HepG2 (cell line): ENCODE data around the gene TMEM62. TPM values are rescaled to one million over a fixed set of nuclear protein-coding genes. Genes with fewer than 3 reads are reported as not detected.

Experiments
- ARID2 ChIP-seq: sonication (generic); formaldehyde crosslinking; IDR thresholded peaks from 2 replicates; pipeline ENCODE4 v1.8.1; 2022; ENCODE audit warnings: mild to moderate bottlenecking, missing genetic modification reagents, borderline replicate concordance
- CHD4 ChIP-seq: fragments of 200-600 bp; sonication (generic); IDR thresholded peaks from 2 replicates; pipeline ENCODE4 v1.7.0; 2017; ENCODE audit warnings: mild to moderate bottlenecking, low read length, borderline replicate concordance
- GMEB1 ChIP-seq: sonication (generic); formaldehyde crosslinking; IDR thresholded peaks from 2 replicates; pipeline ENCODE4 v1.5.1; 2020; ENCODE audit warnings: missing genetic modification reagents, mild to moderate bottlenecking, borderline replicate concordance
- HNRNPL ChIP-seq: fragments of 200-400 bp; formaldehyde crosslinking; IDR thresholded peaks from 2 replicates; pipeline ENCODE4 v1.6.1; 2017; ENCODE audit warnings: mild to moderate bottlenecking, low read depth, low read length
- HOXA3 ChIP-seq: sonication (generic); formaldehyde crosslinking; IDR thresholded peaks from 2 replicates; pipeline ENCODE4 v1.5.0; 2020; ENCODE audit warnings: missing genetic modification reagents
- JARID2 ChIP-seq: sonication (generic); formaldehyde crosslinking; IDR thresholded peaks from 2 replicates; pipeline ENCODE4 v1.8.1; 2023; ENCODE audit warnings: missing genetic modification reagents, inconsistent platforms; ENCODE audit not compliant: insufficient replicate concordance
- KDM3A ChIP-seq: IDR thresholded peaks from 2 replicates; pipeline ENCODE4 v1.6.1; 2018; ENCODE audit warnings: low read depth, missing compliant biosample characterization
- MBD4 ChIP-seq: IDR thresholded peaks from 2 replicates; pipeline ENCODE4 v1.6.1; 2012; ENCODE audit warnings: low read length, inconsistent platforms, borderline replicate concordance
- MXD4 ChIP-seq: IDR thresholded peaks from 2 replicates; pipeline ENCODE4 v1.6.1; 2016; ENCODE audit warnings: mild to moderate bottlenecking, missing biosample characterization, missing genetic modification reagents
- NFE2L1 ChIP-seq: sonication (generic); formaldehyde crosslinking; IDR thresholded peaks from 2 replicates; pipeline ENCODE4 v1.4.0; 2020; ENCODE audit warnings: missing genetic modification reagents, mild to moderate bottlenecking, borderline replicate concordance
- RARA ChIP-seq: IDR thresholded peaks from 2 replicates; pipeline ENCODE4 v1.6.1; 2016; ENCODE audit warnings: missing genetic modification reagents, missing compliant biosample characterization
- TP53 ChIP-seq: sonication (generic); formaldehyde crosslinking; conservative IDR thresholded peaks from 2 replicates; pipeline ENCODE4 v1.4.0; 2020; ENCODE audit warnings: missing genetic modification reagents
- ZNF337 ChIP-seq: sonication (generic); formaldehyde crosslinking; IDR thresholded peaks from 2 replicates; pipeline ENCODE4 v1.5.1; 2020; ENCODE audit warnings: missing genetic modification reagents, low read depth, mild to moderate bottlenecking, borderline replicate concordance
- ZNF513 ChIP-seq: sonication (generic); formaldehyde crosslinking; conservative IDR thresholded peaks from 2 replicates; pipeline ENCODE4 v1.5.0; 2020; ENCODE audit warnings: missing genetic modification reagents
- ZNF720 ChIP-seq: sonication (generic); formaldehyde crosslinking; IDR thresholded peaks from 2 replicates; pipeline ENCODE4 v1.4.0; 2020; ENCODE audit warnings: missing genetic modification reagents
- ZNF83 ChIP-seq: sonication (generic); formaldehyde crosslinking; IDR thresholded peaks from 2 replicates; pipeline ENCODE4 v1.4.0; 2020; ENCODE audit warnings: missing genetic modification reagents, mild to moderate bottlenecking, borderline replicate concordance
- polyA plus RNA-seq, 8 experiments: library from polyadenylated mRNA; depleted of rRNA in 3 of 8; stranded (reverse) in 7 of 8; unstranded in 1 of 8; fragments of >200 nt; fragmentation: Illumina TruSeq in 4 of 8; extraction: Trizol in 4 of 8; gene quantifications; 2 replicates each; pipeline versions ENCODE4 v1.2.1 to v1.2.3, GENCODE V29; 2011 to 2016; ENCODE audit warnings: low read depth in 4 of 8, missing spikeins in 1 of 8, mixed read lengths in 1 of 8; ENCODE audit not compliant: insufficient read depth in 1 of 8
- total RNA-seq, 5 experiments: library from RNA; depleted of rRNA; stranded (reverse); fragments of >200 nt; fragmentation: Illumina TruSeq; extraction: Trizol; gene quantifications; 2 replicates each; pipeline ENCODE4 v1.2.3, GENCODE V29; 2016; ENCODE audit warnings: low read depth in 1 of 5
- TF ChIP-seq, protein P1 (sequence below): sonication (generic); formaldehyde crosslinking; IDR thresholded peaks from 2 replicates; pipeline ENCODE4 v1.8.1; 2022; ENCODE audit warnings: low read depth, mild to moderate bottlenecking, missing genetic modification reagents
- TF ChIP-seq, protein P2 (sequence below): sonication (generic); formaldehyde crosslinking; IDR thresholded peaks from 2 replicates; pipeline ENCODE4 v1.4.0; 2020; ENCODE audit warnings: mild to moderate bottlenecking, low read depth, missing genetic modification reagents
- TF ChIP-seq, protein P3 (sequence below): sonication (generic); formaldehyde crosslinking; IDR thresholded peaks from 2 replicates; pipeline ENCODE4 v1.4.0; 2020; ENCODE audit warnings: missing genetic modification reagents

The TMEM62 gene
- total and polyA plus RNA-seq, 2 of the 13 experiments (the other 11 are each of a cell fraction or from before 2014, with no cell fraction given): 14.2 to 20.9 TPM

DNA sequence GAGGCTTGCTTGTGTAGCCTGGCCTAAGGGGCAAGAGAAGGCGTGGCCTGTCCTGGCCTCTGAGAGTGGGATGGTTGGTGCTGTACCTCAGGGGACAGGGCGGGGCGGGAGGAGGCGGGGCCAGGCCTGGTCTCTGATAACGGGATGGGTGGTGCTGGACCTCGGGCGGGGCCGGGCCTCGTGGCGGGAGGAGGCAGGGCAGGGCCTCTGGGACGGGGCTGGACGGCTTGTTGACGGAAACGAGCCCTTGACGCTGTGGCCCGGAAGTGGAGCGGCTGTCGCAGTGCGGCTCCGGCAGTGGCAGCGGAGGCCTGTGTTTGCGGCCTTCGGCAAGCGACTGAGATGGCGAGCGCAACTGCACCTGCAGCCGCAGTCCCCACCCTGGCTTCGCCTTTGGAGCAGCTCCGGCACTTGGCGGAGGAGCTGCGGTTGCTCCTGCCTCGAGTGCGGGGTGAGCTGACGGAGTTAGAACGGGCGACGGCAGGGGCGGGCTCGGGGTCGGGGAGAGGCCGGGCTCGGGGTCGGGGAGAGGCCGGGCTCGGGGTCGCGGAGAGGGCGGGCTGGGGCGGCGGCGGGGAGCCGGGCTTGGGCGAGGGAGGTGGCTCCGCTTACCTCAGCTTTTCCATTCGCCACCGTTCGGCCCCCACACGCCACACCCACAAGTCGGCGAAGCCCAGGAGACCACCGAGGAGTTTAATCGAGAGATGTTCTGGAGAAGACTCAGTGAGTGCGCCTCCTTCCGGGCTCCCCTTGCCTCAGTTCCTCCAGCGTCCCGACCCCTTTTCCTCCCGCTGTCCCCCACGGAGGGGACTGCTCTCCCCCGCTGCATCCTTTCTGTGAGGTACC lies 52.0 kb downstream of the TMEM62 start, which contains the start of gene CCNDBP1 (continued):
- no peak for TF ChIP-seq MBD4
- peak; percentile 68; the same call in 1 of the 2 replicates for TF ChIP-seq ARID2 (CRISPR knock-in tag)
- peak; percentile 63 for TF ChIP-seq GMEB1 (CRISPR knock-in tag)
- peak; percentile 86 for TF ChIP-seq HOXA3 (CRISPR knock-in tag)
- TF ChIP-seq ZNF513 (CRISPR knock-in tag): no peak
- no peak for TF ChIP-seq JARID2 (CRISPR knock-in tag)
- TF ChIP-seq CHD4: no peak
- TF ChIP-seq RARA (CRISPR knock-in tag): peak; percentile 82
- TF ChIP-seq, protein P1, sequence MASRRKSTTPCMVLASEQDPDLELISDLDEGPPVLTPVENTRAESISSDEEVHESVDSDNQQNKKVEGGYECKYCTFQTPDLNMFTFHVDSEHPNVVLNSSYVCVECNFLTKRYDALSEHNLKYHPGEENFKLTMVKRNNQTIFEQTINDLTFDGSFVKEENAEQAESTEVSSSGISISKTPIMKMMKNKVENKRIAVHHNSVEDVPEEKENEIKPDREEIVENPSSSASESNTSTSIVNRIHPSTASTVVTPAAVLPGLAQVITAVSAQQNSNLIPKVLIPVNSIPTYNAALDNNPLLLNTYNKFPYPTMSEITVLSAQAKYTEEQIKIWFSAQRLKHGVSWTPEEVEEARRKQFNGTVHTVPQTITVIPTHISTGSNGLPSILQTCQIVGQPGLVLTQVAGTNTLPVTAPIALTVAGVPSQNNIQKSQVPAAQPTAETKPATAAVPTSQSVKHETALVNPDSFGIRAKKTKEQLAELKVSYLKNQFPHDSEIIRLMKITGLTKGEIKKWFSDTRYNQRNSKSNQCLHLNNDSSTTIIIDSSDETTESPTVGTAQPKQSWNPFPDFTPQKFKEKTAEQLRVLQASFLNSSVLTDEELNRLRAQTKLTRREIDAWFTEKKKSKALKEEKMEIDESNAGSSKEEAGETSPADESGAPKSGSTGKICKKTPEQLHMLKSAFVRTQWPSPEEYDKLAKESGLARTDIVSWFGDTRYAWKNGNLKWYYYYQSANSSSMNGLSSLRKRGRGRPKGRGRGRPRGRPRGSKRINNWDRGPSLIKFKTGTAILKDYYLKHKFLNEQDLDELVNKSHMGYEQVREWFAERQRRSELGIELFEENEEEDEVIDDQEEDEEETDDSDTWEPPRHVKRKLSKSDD (CRISPR knock-in tag): no peak
- TF ChIP-seq NFE2L1: no peak
- TF ChIP-seq HNRNPL: 0 out of 2 replicates have a peak, but pooled peaks have one; percentile 34
- TF ChIP-seq MXD4 (CRISPR knock-in tag): peak; percentile 72; the same call in 1 of the 2 replicates
- no peak for TF ChIP-seq KDM3A (CRISPR knock-in tag)
- TF ChIP-seq TP53 (CRISPR knock-in tag): peak; percentile 42; the same call in 1 of the 2 replicates
- TF ChIP-seq, protein P2, sequence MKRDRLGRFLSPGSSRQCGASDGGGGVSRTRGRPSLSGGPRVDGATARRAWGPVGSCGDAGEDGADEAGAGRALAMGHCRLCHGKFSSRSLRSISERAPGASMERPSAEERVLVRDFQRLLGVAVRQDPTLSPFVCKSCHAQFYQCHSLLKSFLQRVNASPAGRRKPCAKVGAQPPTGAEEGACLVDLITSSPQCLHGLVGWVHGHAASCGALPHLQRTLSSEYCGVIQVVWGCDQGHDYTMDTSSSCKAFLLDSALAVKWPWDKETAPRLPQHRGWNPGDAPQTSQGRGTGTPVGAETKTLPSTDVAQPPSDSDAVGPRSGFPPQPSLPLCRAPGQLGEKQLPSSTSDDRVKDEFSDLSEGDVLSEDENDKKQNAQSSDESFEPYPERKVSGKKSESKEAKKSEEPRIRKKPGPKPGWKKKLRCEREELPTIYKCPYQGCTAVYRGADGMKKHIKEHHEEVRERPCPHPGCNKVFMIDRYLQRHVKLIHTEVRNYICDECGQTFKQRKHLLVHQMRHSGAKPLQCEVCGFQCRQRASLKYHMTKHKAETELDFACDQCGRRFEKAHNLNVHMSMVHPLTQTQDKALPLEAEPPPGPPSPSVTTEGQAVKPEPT (CRISPR knock-in tag): no peak
- no peak for TF ChIP-seq ZNF720 (CRISPR knock-in tag)
- 0 out of 2 replicates have a peak, but pooled peaks have one; percentile 53 for TF ChIP-seq ZNF83 (CRISPR knock-in tag)
- TF ChIP-seq, protein P3, sequence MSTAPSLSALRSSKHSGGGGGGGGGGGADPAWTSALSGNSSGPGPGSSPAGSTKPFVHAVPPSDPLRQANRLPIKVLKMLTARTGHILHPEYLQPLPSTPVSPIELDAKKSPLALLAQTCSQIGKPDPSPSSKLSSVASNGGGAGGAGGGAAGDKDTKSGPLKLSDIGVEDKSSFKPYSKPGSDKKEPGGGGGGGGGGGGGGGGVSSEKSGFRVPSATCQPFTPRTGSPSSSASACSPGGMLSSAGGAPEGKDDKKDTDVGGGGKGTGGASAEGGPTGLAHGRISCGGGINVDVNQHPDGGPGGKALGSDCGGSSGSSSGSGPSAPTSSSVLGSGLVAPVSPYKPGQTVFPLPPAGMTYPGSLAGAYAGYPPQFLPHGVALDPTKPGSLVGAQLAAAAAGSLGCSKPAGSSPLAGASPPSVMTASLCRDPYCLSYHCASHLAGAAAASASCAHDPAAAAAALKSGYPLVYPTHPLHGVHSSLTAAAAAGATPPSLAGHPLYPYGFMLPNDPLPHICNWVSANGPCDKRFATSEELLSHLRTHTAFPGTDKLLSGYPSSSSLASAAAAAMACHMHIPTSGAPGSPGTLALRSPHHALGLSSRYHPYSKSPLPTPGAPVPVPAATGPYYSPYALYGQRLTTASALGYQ (CRISPR knock-in tag): peak; percentile 38
- TF ChIP-seq ZNF337 (CRISPR knock-in tag): no peak
